Endothelial cell of umbilical vein (primary cell): ENCODE measurements around the gene TDRD7. TPM values are rescaled to one million over a fixed set of nuclear protein-coding genes. Genes with fewer than 3 reads are reported as not detected.

Source experiments
- BruUV-seq: library from RNA; stranded (reverse); fragments of 400-500 nt; replicated peaks from 2 replicates; lab custom pipeline; 2021; lab: Mats Ljungman, UMichigan
- CTCF ChIA-PET: fragments of 300-600, 350-600 bp; sonication (Branson Sonifier 250); formaldehyde crosslinking; loops from one replicate; lab custom pipeline; 2021; ENCODE audit warnings: antibody characterized with exemption, inconsistent platforms; lab: Charles Lee
- POLR2A ChIA-PET: fragments of 300-600, 350-600 bp; sonication (Branson Sonifier 250); formaldehyde crosslinking; loops from one replicate; lab custom pipeline; 2021; ENCODE audit warnings: antibody characterized with exemption, inconsistent platforms; lab: Charles Lee
- DNase-seq: peaks from one replicate; pipeline ENCODE4 v3.0.0-alpha.2; 2011; ENCODE audit warnings: low read depth, low spot score
- FAIRE-seq: peaks from 2 replicates; lab custom pipeline; 2011; peaks lifted over from hg19 to GRCh38; lab: Jason Lieb, UNC
- H2AFZ ChIP-seq: 2 replicates; pipeline ENCODE4 v1.6.0; 2012; ENCODE audit warnings: low read depth, low read length, control low read depth, inconsistent platforms
- H3K27ac ChIP-seq: 2 replicates; pipeline ENCODE4 v1.5.1; 2011; ENCODE audit warnings: low read depth, mild to moderate bottlenecking, control low read depth, low read length, moderate library complexity; ENCODE audit not compliant: insufficient read depth
- H3K27me3 ChIP-seq, 2 experiments: 2 replicates each; pipeline versions ENCODE4 v1.6.0 to v1.6.1; 2011; ENCODE audit warnings: low read length in 2 of 2, mixed read lengths in 1 of 2; ENCODE audit not compliant: control insufficient read depth in 2 of 2, insufficient read depth in 2 of 2
- H3K36me3 ChIP-seq, 2 experiments: 2 replicates in 1 of 2; 3 replicates in 1 of 2; pipeline ENCODE4 v1.5.1; 2011; ENCODE audit warnings: low read length in 2 of 2, mild to moderate bottlenecking in 1 of 2, moderate library complexity in 1 of 2; ENCODE audit not compliant: control insufficient read depth in 2 of 2, insufficient read depth in 2 of 2; ENCODE audit errors: extremely low read depth in 1 of 2
- H3K4me1 ChIP-seq: 3 replicates; pipeline ENCODE4 v1.5.1; 2011; ENCODE audit warnings: mild to moderate bottlenecking, low read length; ENCODE audit not compliant: control insufficient read depth, insufficient read depth; ENCODE audit errors: extremely low read depth
- H3K4me2 ChIP-seq: 2 replicates; pipeline ENCODE4 v1.6.1; 2011; ENCODE audit warnings: low read length, control low read depth, mixed read lengths; ENCODE audit not compliant: insufficient read depth
- H3K4me3 ChIP-seq, 3 experiments: fragments of 200-600 bp in 1 of 3; sonication (generic), shearing (Covaris generic) in 1 of 3; replicated peaks in 1 of 3; 2 replicates each; pipeline ENCODE4 v1.5.1; 2011 to 2016; ENCODE audit warnings: control low read depth in 3 of 3, low read length in 3 of 3, mild to moderate bottlenecking in 2 of 3, inconsistent platforms in 1 of 3, low read depth in 1 of 3, moderate library complexity in 1 of 3; ENCODE audit not compliant: insufficient read depth in 1 of 3
- H3K79me2 ChIP-seq: 2 replicates; pipeline ENCODE4 v1.6.0; 2012; ENCODE audit warnings: low read length, inconsistent platforms; ENCODE audit not compliant: control insufficient read depth, insufficient read depth
- H3K9ac ChIP-seq: replicated peaks from 2 replicates; pipeline ENCODE3; 2011; ENCODE audit warnings: low read length, control low read depth; ENCODE audit not compliant: insufficient read depth; ENCODE audit errors: extremely low read depth
- H3K9me1 ChIP-seq: replicated peaks from 3 replicates; pipeline ENCODE4 v1.6.0; 2011; ENCODE audit warnings: mild to moderate bottlenecking, low read length; ENCODE audit not compliant: control insufficient read depth, insufficient read depth; ENCODE audit errors: extremely low read depth
- H3K9me3 ChIP-seq: replicated peaks from 2 replicates; pipeline ENCODE4 v1.5.1; 2012; ENCODE audit warnings: low read length, inconsistent platforms; ENCODE audit not compliant: control insufficient read depth, insufficient read depth
- H4K20me1 ChIP-seq: replicated peaks from 2 replicates; pipeline ENCODE3; 2011; ENCODE audit warnings: mild to moderate bottlenecking, low read length; ENCODE audit not compliant: control insufficient read depth, insufficient read depth; ENCODE audit errors: extremely low read depth
- CTCF ChIP-seq, 2 donors: IDR thresholded peaks; 1 replicate in 1 of 2; 2 replicates in 1 of 2; pipeline ENCODE4 v1.5.1; 2011; ENCODE audit warnings: low read length in 2 of 2, mild to moderate bottlenecking in 2 of 2, moderate library complexity in 2 of 2, control low read depth in 1 of 2, inconsistent platforms in 1 of 2, low read depth in 1 of 2; ENCODE audit not compliant: insufficient read depth in 1 of 2; ENCODE audit errors: extremely low read depth in 1 of 2
- EZH2 ChIP-seq: IDR thresholded peaks from 2 replicates; pipeline ENCODE4 v1.6.1; 2012; ENCODE audit warnings: borderline replicate concordance, low read depth, mild to moderate bottlenecking, moderate library complexity, low read length, inconsistent platforms; ENCODE audit not compliant: severe bottlenecking
- FOS ChIP-seq: IDR thresholded peaks from 2 replicates; pipeline ENCODE4 v1.6.1; 2011; ENCODE audit warnings: mild to moderate bottlenecking, low read length, moderate library complexity, borderline replicate concordance; ENCODE audit not compliant: insufficient read depth
- GATA2 ChIP-seq: IDR thresholded peaks from 2 replicates; pipeline ENCODE4 v1.7.0; 2011; ENCODE audit warnings: low read depth, mild to moderate bottlenecking, moderate library complexity, mixed read lengths, low read length; ENCODE audit not compliant: insufficient read length, insufficient read depth
- JUN ChIP-seq: IDR thresholded peaks from 2 replicates; pipeline ENCODE4 v1.6.1; 2011; ENCODE audit warnings: borderline replicate concordance, low read depth; ENCODE audit not compliant: insufficient read length, insufficient read depth
- MAX ChIP-seq: IDR thresholded peaks from 2 replicates; pipeline ENCODE4 v1.6.1; 2011; ENCODE audit not compliant: insufficient read depth, insufficient read length
- MYC ChIP-seq: IDR thresholded peaks from one replicate; pipeline ENCODE4 v1.6.1; 2011; ENCODE audit warnings: mild to moderate bottlenecking, low read depth, low read length
- POLR2A ChIP-seq: IDR thresholded peaks from 2 replicates; pipeline ENCODE4 v1.6.1; 2012; ENCODE audit warnings: low read depth, mild to moderate bottlenecking, control low read depth, low read length
- POLR2AphosphoS5 ChIP-seq: IDR thresholded peaks from 2 replicates; pipeline ENCODE4 v1.6.1; 2012; ENCODE audit warnings: low read depth, mild to moderate bottlenecking, control low read depth, low read length, moderate library complexity; ENCODE audit not compliant: insufficient read depth
- dilution Hi-C: fragments of 300-500 bp; cut with MboI; formaldehyde crosslinking; loops from one replicate; pipeline ENCODE4 v1.15.0; 2019; ENCODE audit warnings: low sequenced_read_pairs; ENCODE audit not compliant: extremely low pct_ligation_motif_present
- intact Hi-C: fragments of 100-400 bp; cut with micrococcal nuclease; formaldehyde crosslinking; loops from one replicate; pipeline ENCODE4 v1.10.0; 2022
- polyA plus RNA-seq, 4 experiments: library from polyadenylated mRNA; depleted of rRNA in 3 of 4; stranded (reverse) in 3 of 4; unstranded in 1 of 4; fragments of >200 nt; gene quantifications; 2 replicates each; pipeline versions ENCODE4 v1.2.1 to v1.2.3, GENCODE V29; 2011 to 2012; ENCODE audit warnings: missing spikeins in 1 of 4
- total RNA-seq: library from RNA; stranded (reverse); gene quantifications from 2 replicates; pipeline ENCODE4 v1.2.3, GENCODE V29; 2021

TDRD7 gene
- total and polyA plus RNA-seq, 2 donors (not counting 3 experiments of a cell fraction or from before 2014, with no cell fraction given) = 4.9 to 11.5 TPM

- Histone ChIP-seq H3K27ac (no peak overlapping the region), H3K36me3 (no peaks in the 10 kb centered on the region), H3K4me1 (no peaks in the 10 kb centered on the region), H2AFZ (no peak overlapping the region), H3K4me2 (no peak overlapping the region), H3K27me3 (peaks cover 7 to 9% of the 10 kb centered on the region in 2 experiments), H3K9me3 (no peaks in the 10 kb centered on the region), H3K79me2 (no peaks in the 10 kb centered on the region), H4K20me1 (no peaks in the 10 kb centered on the region), H3K9me1 (no peaks in the 10 kb centered on the region), H3K4me3 (no peak overlapping the region), H3K9ac (no peak overlapping the region)
- intact Hi-C loops (no loop called here), dilution Hi-C loops (no loop called here)
- ChIA-PET POLR2A (no interaction called here), CTCF (interaction anchor here (1.4 kb wide), 1 partner anchor 67 kb away, joined by 4 read pairs; no protein-coding TSS in a partner anchor)
- DNase-seq = no peak
- no peak for TF ChIP-seq FOS
- no peak for TF ChIP-seq MAX
- TF ChIP-seq CTCF (IDR thresholded peaks at IDR 0.05; ENCODE audit: extremely low read depth in 1 of 2, insufficient read depth in 1 of 2, low read depth in 1 of 2, low read length in 2 of 2) = no peak
- no peak for TF ChIP-seq EZH2
- TF ChIP-seq GATA2 = no peak
- TF ChIP-seq POLR2AphosphoS5 = no peak
- no peak for TF ChIP-seq POLR2A
- TF ChIP-seq MYC = no peak
- no peak for TF ChIP-seq JUN
- FAIRE-seq = no peak
- no TSS peak for BruUV-seq
Measured at GRCh38 chr9:97531888-97532376, 120.0 kb downstream of the TDRD7 start.
